ENCODE results near the gene P3H4. TPM values are rescaled to one million over a fixed set of nuclear protein-coding genes. Genes with fewer than 3 reads are reported as not detected.

Gene P3H4
- total RNA-seq, 1 experiment from 2014 or later: 29.6 TPM

DNA sequence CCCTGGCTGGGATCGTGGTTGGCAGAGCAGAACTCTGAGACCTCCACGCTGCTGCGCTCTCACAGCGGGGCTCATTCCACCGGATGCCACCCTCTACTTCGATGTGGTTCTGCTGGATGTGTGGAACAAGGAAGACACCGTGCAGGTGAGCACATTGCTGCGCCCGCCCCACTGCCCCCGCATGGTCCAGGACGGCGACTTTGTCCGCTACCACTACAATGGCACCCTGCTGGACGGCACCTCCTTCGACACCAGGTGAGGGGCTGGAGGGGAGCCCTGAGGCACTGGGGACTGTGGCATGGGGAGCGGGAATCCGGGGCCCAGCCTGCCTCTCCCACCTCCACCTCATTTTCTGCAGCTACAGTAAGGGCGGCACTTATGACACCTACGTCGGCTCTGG lies 6.3 kb upstream of the P3H4 start:
- POLR2A ChIA-PET (ENCODE audit: unreplicated experiment): no interaction called here

GRCh38 chr17:41816637-41817320 lies 5.0 kb upstream of the P3H4 start:
- no peak overlapping the region for H3K27ac ChIP-seq (ENCODE audit: low read length)
- no peaks in the 10 kb centered on the region for H3K9me2 ChIP-seq (replicated peaks; ENCODE audit: low read length)
- H3K4me2 ChIP-seq (ENCODE audit: low read length): no peak overlapping the region
- peaks cover 13% of the 10 kb centered on the region for H3K4me1 ChIP-seq (ENCODE audit: insufficient read depth, low read length)
- ChIA-PET CTCF (no interaction called here), POLR2A (ENCODE audit: unreplicated experiment) (no interaction called here)
- TF ChIP-seq EZH2 (IDR thresholded peaks at IDR 0.05; ENCODE audit: low read length, unreplicated experiment) (no peak), EZH2phosphoT487 (IDR thresholded peaks at IDR 0.05; ENCODE audit: borderline replicate concordance, low read length) (no peak), CTCF (conservative IDR thresholded peaks at IDR 0.05; ENCODE audit: low read depth, low read length) (no peak)
- ATAC-seq (no peak), DNase-seq (no peak)
- no peaks in the 10 kb centered on the region for H3K27me3 ChIP-seq (ENCODE audit: low read length)
- intact Hi-C loops (cut with micrococcal nuclease): no loop called here
- H2AFZ ChIP-seq (ENCODE audit: low read length): no peak overlapping the region
- H4K20me1 ChIP-seq (ENCODE audit: low read length): no peaks in the 10 kb centered on the region
- no peak overlapping the region for H3K9ac ChIP-seq (ENCODE audit: low read length)
- H3K9me3 ChIP-seq (ENCODE audit: low read length): no peaks in the 10 kb centered on the region
- peaks cover 21% of the 10 kb centered on the region for H3K79me2 ChIP-seq (ENCODE audit: low read length)
- no TSS peak for BruUV-seq (replicated peaks)
- H3F3A ChIP-seq (ENCODE audit: low read length, unreplicated experiment): no peaks in the 10 kb centered on the region
- no peak overlapping the region for H3K4me3 ChIP-seq (ENCODE audit: low read length)
- H3K36me3 ChIP-seq (ENCODE audit: low read depth, low read length): no peaks in the 10 kb centered on the region

More for the DNA sequence above, 6.3 kb upstream of the P3H4 start:
- H3K27ac ChIP-seq (ENCODE audit: low read length): no peak overlapping the region
- ATAC-seq: no peak
- no peak overlapping the region for H3K4me3 ChIP-seq (ENCODE audit: low read length)
- H3K4me2 ChIP-seq (ENCODE audit: low read length): no peak overlapping the region
- no peak overlapping the region for H3K9ac ChIP-seq (ENCODE audit: low read length)
- no peaks in the 10 kb centered on the region for H3F3A ChIP-seq (ENCODE audit: low read length, unreplicated experiment)
- H3K27me3 ChIP-seq (ENCODE audit: low read length): no peaks in the 10 kb centered on the region
- H4K20me1 ChIP-seq (ENCODE audit: low read length): no peaks in the 10 kb centered on the region
- no TSS peak for BruUV-seq (replicated peaks)
- H3K79me2 ChIP-seq (ENCODE audit: low read length): peaks cover 16% of the 10 kb centered on the region
- intact Hi-C loops (cut with micrococcal nuclease): no loop called here
- peaks cover 13% of the 10 kb centered on the region for H3K4me1 ChIP-seq (ENCODE audit: insufficient read depth, low read length)
- no peak for TF ChIP-seq CTCF (conservative IDR thresholded peaks at IDR 0.05; ENCODE audit: low read depth, low read length)
- TF ChIP-seq EZH2 (IDR thresholded peaks at IDR 0.05; ENCODE audit: low read length, unreplicated experiment): no peak
- no peak for TF ChIP-seq EZH2phosphoT487 (IDR thresholded peaks at IDR 0.05; ENCODE audit: borderline replicate concordance, low read length)
- no peak for DNase-seq
- no peaks in the 10 kb centered on the region for H3K9me3 ChIP-seq (ENCODE audit: low read length)
- no peak overlapping the region for H2AFZ ChIP-seq (ENCODE audit: low read length)
- CTCF ChIA-PET: no interaction called here
- no peaks in the 10 kb centered on the region for H3K9me2 ChIP-seq (replicated peaks; ENCODE audit: low read length)
- H3K36me3 ChIP-seq (ENCODE audit: low read depth, low read length): no peaks in the 10 kb centered on the region

GRCh38 chr17:41814195-41814594 lies 2.4 kb upstream of the P3H4 start:
- no peak for TF ChIP-seq CTCF (conservative IDR thresholded peaks at IDR 0.05; ENCODE audit: low read depth, low read length)
- no peak for TF ChIP-seq EZH2phosphoT487 (IDR thresholded peaks at IDR 0.05; ENCODE audit: borderline replicate concordance, low read length)
- TF ChIP-seq EZH2 (IDR thresholded peaks at IDR 0.05; ENCODE audit: low read length, unreplicated experiment): no peak
- H3F3A ChIP-seq (ENCODE audit: low read length, unreplicated experiment): no peaks in the 10 kb centered on the region
- intact Hi-C loops (cut with micrococcal nuclease): no loop called here
- no peak overlapping the region for H3K9ac ChIP-seq (ENCODE audit: low read length)
- no peaks in the 10 kb centered on the region for H3K9me3 ChIP-seq (ENCODE audit: low read length)
- peak overlapping the region; percentile 85 for H3K4me3 ChIP-seq (ENCODE audit: low read length)
- ChIA-PET CTCF (no interaction called here), POLR2A (ENCODE audit: unreplicated experiment) (no interaction called here)
- no peak for ATAC-seq
- H3K27me3 ChIP-seq (ENCODE audit: low read length): no peaks in the 10 kb centered on the region
- H3K79me2 ChIP-seq (ENCODE audit: low read length): peaks cover 43% of the 10 kb centered on the region
- no peaks in the 10 kb centered on the region for H3K36me3 ChIP-seq (ENCODE audit: low read depth, low read length)
- H3K4me1 ChIP-seq (ENCODE audit: insufficient read depth, low read length): peaks cover 27% of the 10 kb centered on the region
- no peak overlapping the region for H2AFZ ChIP-seq (ENCODE audit: low read length)
- no peak overlapping the region for H3K27ac ChIP-seq (ENCODE audit: low read length)
- peak overlapping the region; percentile 99 for H3K4me2 ChIP-seq (ENCODE audit: low read length)
- no peaks in the 10 kb centered on the region for H3K9me2 ChIP-seq (replicated peaks; ENCODE audit: low read length)
- no peak for DNase-seq
- H4K20me1 ChIP-seq (ENCODE audit: low read length): no peaks in the 10 kb centered on the region
- BruUV-seq (replicated peaks): no TSS peak
